MG63 (cell line): ENCODE measurements around the gene GPR89A. TPM values are rescaled to one million over a fixed set of nuclear protein-coding genes. Genes with fewer than 3 reads are reported as not detected.
"Not testable (repeated sequence)": the region's sequence is repeated elsewhere in the genome, so short reads cannot be mapped to it uniquely, and the experiment has no call there.

Experiments used
- DNase-seq: peaks from one replicate; pipeline ENCODE4 v3.0.0-alpha.2; 2020
- H3K27me3 ChIP-seq: fragments of 250-450 bp; sonication (Bioruptor Pico); 2 replicates; pipeline ENCODE4 v1.5.1; 2020; ENCODE audit warnings: mild to moderate bottlenecking, moderate library complexity
- H3K36me3 ChIP-seq: fragments of 250-450 bp; sonication (Bioruptor Pico); 2 replicates; pipeline ENCODE4 v1.5.1; 2020; ENCODE audit warnings: mild to moderate bottlenecking, moderate library complexity
- H3K4me3 ChIP-seq: fragments of 250-450 bp; sonication (Bioruptor Pico); 2 replicates; pipeline ENCODE4 v1.5.1; 2020; ENCODE audit warnings: mild to moderate bottlenecking, moderate library complexity
- H3K9me3 ChIP-seq: fragments of 250-450 bp; sonication (Bioruptor Pico); 2 replicates; pipeline ENCODE4 v1.5.1; 2020; ENCODE audit warnings: mild to moderate bottlenecking, moderate library complexity
- total RNA-seq: library from RNA; depleted of rRNA; stranded (reverse); fragments of >200 nt; shearing (Covaris generic); gene quantifications from 2 replicates; pipeline ENCODE4 v1.2.3, GENCODE V29; 2014; ENCODE audit warnings: low replicate concordance; rRNA removed

Gene GPR89A
- total RNA-seq: 14.7 and 18.4 TPM in 2 replicates

DNA sequence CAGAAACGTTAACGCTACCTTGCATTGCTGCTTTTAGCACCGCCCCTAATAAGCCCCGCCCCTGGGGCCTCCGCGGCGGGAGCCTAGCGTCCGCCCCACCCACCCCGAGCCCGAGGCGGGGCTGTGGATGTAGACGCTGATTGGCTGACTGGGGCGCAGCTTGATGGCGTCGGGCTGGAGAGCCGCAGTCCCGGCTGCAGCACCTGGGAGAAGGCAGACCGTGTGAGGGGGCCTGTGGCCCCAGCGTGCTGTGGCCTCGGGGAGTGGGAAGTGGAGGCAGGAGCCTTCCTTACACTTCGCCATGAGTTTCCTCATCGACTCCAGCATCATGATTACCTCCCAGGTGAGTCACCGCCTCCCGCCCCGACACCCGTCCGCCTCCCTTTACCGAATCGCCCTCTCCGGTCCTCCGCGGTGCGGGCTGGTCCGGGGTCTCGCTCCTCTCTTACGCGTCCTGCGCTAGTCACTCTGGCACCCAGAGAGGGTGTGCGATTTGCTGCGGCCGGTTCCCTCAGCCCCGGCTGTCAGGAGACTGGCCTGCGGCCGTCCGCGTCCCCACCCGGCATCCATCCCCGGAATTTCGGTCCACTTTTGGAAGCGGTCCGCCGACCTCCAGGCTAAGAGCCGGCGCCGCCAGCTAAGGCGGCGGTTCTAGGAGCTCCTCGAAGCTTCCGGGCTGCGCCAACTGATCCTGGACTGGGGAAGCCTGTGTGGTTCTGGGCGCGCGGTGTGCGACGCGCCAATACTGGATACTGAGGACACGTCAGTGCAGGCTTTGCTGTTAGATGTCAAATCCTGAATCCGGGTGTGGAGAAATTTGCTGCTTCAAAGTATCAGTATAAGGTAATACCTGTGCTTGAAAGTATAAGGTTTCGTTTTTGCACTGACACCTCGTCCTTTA, at the start of gene GPR89A:
GPR89A (plus strand) TSS at position 156 of the 901 bp plus-strand sequence; CDS start at position 302, 146 bp downstream.
- DNase-seq: peak; percentile 96
- not testable (repeated sequence) for H3K9me3 ChIP-seq, H3K36me3 ChIP-seq, H3K27me3 ChIP-seq
- peak within 1 kb of the TSS; percentile 79 for H3K4me3 ChIP-seq

DNA sequence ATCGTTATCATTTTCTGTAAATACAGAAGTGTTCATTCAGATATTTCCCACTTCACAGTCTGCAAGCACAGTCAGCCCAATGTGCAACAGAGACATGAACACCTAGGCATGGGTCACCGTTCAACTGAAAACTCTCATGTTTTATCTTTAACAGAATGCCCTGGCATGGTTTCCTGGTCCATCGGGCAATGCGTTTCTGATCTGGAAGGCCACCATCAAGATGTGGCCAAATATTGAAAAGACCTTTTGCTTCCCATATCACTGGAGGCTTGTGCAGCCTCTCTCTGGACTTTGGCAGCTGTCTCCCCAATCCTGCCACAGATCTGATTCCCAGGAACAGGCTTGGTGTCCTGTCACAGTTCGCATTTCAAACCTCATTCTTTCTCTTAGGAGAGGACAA, 21.0 kb upstream of the GPR89A start:
- DNase-seq, H3K9me3 ChIP-seq, H3K4me3 ChIP-seq, H3K36me3 ChIP-seq, H3K27me3 ChIP-seq: not testable (repeated sequence)

GRCh38 chr1:145590806-145591205, 17.0 kb upstream of the GPR89A start:
- H3K4me3 ChIP-seq, H3K9me3 ChIP-seq, H3K36me3 ChIP-seq, H3K27me3 ChIP-seq: not testable (repeated sequence)
- peak; percentile 33 for DNase-seq

DNA sequence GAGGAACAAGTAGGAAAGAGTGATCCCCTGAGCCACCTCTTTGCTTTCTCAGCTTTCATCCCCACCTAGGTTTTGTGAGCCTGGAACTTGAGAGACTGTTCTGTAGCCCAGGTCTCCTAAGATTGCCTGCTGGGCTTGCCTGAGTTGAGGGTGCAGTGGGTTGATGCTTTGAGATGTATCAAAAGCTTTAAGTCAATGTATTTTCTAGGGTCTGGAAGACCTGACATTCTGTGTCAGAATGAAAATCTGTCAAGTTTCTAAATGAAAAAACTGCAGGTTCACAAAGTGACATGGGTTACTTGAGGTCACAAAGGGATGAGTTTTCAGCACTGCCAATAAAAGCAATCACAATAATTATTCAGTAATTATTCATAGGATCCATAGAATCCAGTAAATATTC, 15.4 kb upstream of the GPR89A start:
- not testable (repeated sequence) for H3K27me3 ChIP-seq, H3K36me3 ChIP-seq, H3K4me3 ChIP-seq, H3K9me3 ChIP-seq, DNase-seq

DNA sequence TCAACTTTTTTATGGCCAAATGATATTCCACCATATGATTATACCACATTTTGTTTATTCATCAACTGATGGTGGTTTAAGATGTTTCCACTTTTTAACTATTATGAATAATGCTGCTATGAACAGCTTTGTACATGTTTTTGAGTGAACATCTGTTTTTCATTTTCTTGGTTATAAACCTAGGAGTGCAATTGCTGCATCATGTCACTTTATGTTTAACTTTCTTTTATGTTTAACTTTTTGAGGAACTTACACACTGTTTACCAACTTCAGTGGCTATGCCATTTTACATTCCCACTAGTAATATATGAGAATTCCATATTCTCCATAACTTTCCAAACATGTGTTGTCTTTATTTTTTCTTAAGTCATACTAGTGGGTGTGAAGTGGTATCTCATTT, 12.4 kb upstream of the GPR89A start:
- H3K9me3 ChIP-seq, H3K4me3 ChIP-seq, DNase-seq, H3K36me3 ChIP-seq, H3K27me3 ChIP-seq: not testable (repeated sequence)

- H3K9me3 ChIP-seq, H3K27me3 ChIP-seq, H3K4me3 ChIP-seq, H3K36me3 ChIP-seq, DNase-seq: not testable (repeated sequence)
Observed at GRCh38 chr1:145596236-145596635, 11.6 kb upstream of the GPR89A start.

- H3K9me3 ChIP-seq, H3K36me3 ChIP-seq, DNase-seq, H3K4me3 ChIP-seq, H3K27me3 ChIP-seq: not testable (repeated sequence)
Observed at GRCh38 chr1:145599426-145599825, 8.4 kb upstream of the GPR89A start.

GRCh38 chr1:145601593-145601992, 6.2 kb upstream of the GPR89A start:
- Histone ChIP-seq H3K36me3 (no peaks in the 10 kb centered on the region), H3K4me3 (no peak overlapping the region), H3K9me3 (no peaks in the 10 kb centered on the region), H3K27me3 (no peaks in the 10 kb centered on the region; the same call in 1 of the 2 replicates)
- no peak for DNase-seq

- not testable (repeated sequence) for DNase-seq, H3K27me3 ChIP-seq, H3K4me3 ChIP-seq, H3K36me3 ChIP-seq, H3K9me3 ChIP-seq
Observed at GRCh38 chr1:145606840-145607239, 948 bp upstream of the GPR89A start.

- not testable (repeated sequence) for H3K9me3 ChIP-seq
Observed at GRCh38 chr1:145607289-145607688, 499 bp upstream of the GPR89A start.

GRCh38 chr1:145610744-145611143, 3.0 kb downstream of the GPR89A start:
- not testable (repeated sequence) for H3K9me3 ChIP-seq, H3K27me3 ChIP-seq, DNase-seq, H3K4me3 ChIP-seq, H3K36me3 ChIP-seq

More at GRCh38 chr1:145607289-145607688, 499 bp upstream of the GPR89A start:
- H3K4me3 ChIP-seq, DNase-seq, H3K27me3 ChIP-seq, H3K36me3 ChIP-seq: not testable (repeated sequence)

DNA sequence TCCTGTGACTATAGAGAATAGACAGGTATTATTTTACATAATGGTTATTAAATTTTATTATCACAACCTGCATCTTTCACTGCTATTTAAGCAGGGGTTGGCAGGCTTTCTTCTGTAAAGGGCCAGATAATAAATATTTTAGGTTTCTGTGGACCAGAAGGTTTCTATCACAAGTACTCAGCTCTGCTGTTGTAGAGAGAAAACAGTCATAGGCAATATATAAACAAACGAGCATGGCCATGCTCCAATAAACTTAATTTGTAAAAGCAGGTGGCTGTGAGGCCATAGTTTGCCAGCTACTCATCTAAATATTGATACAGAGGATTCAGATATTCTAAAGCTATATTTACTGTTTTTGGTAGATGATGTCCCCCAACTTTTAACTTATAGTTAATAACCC, 12.3 kb downstream of the GPR89A start:
- not testable (repeated sequence) for H3K36me3 ChIP-seq, DNase-seq, H3K9me3 ChIP-seq, H3K27me3 ChIP-seq, H3K4me3 ChIP-seq

GRCh38 chr1:145622177-145622576, 14.4 kb downstream of the GPR89A start:
- not testable (repeated sequence) for H3K27me3 ChIP-seq, H3K4me3 ChIP-seq, DNase-seq, H3K36me3 ChIP-seq, H3K9me3 ChIP-seq

DNA sequence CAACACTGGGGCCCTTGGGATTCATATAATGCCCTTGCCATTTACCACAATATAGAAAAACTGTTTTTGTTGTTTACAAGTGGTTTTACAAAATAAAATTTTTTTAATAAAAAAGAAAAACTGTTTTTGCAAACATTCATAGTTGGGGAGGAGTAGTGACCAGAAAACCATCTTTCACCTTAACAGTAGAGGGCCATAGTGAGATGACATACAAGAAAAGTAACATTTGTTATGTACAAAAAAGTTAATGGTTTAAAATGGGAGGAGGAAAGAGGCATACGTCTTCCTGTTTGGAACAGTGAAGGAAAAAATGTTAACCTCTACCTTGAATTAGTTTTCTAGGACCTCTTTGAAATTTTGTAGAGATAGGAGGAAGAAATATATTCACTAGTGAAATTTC, 28.4 kb downstream of the GPR89A start:
- not testable (repeated sequence) for H3K36me3 ChIP-seq, H3K27me3 ChIP-seq, H3K4me3 ChIP-seq, H3K9me3 ChIP-seq, DNase-seq

DNA sequence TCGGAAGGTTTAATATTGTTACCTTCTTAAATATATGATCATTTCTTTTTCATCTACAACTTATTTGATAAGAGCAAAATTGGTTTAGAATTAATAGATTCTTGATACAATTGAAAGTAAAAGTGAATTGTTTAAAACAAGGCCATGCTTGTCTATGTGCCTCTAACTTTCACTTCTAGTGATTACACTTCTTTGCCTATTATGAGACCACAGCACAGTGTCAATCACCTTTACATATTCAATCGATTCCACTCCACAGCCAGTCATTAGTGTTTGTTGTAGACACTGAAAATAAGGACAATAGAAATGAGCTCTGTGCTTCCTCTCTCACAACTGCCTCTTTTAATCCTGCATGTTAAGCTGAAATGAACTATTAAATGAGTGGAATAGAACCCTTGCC, 34.1 kb downstream of the GPR89A start:
- not testable (repeated sequence) for H3K4me3 ChIP-seq, H3K27me3 ChIP-seq, H3K9me3 ChIP-seq, H3K36me3 ChIP-seq, DNase-seq

DNA sequence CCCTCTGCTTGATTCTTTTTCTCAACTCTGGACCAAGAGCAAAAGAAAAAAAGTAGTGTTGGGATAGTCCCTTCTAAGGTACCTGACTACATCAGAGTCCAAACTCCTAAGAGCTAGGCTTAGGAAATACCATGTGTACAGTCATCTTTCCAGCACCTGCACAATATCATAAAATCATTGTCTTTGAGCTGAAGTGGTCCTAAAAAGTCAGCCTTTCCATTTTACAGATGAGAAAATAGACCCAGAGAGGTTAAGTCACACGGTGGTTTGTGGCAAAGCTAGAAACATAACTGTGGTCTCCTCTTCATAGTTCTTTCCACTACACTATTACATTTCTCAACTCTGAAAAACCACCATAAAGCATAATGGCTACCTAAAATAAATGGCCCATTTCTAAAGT, 36.2 kb downstream of the GPR89A start:
- not testable (repeated sequence) for H3K4me3 ChIP-seq, H3K27me3 ChIP-seq, H3K36me3 ChIP-seq, H3K9me3 ChIP-seq, DNase-seq

- not testable (repeated sequence) for H3K27me3 ChIP-seq, DNase-seq, H3K36me3 ChIP-seq, H3K9me3 ChIP-seq, H3K4me3 ChIP-seq
Observed at GRCh38 chr1:145656245-145656943, 48.6 kb downstream of the GPR89A start.

GRCh38 chr1:145662502-145662901, 54.7 kb downstream of the GPR89A start:
- DNase-seq, H3K4me3 ChIP-seq, H3K9me3 ChIP-seq, H3K27me3 ChIP-seq: not testable (repeated sequence)
- peaks cover 11% of the 10 kb centered on the region for H3K36me3 ChIP-seq
